ENCODE data around the gene SCMH1.

Gene SCMH1

GRCh38 chr1:40980453-40981121 is 261.5 kb downstream of the SCMH1 start:
- DNase-seq (ENCODE audit: extremely low read depth in 1 of 2, low read depth in 1 of 2), result peak in 1 of 2 donors; percentile 11

- DNase-seq (ENCODE audit: extremely low read depth in 1 of 2, low read depth in 1 of 2), result no peak
Observed at GRCh38 chr1:40980068-40980452, 262.0 kb downstream of the SCMH1 start.

- DNase-seq (ENCODE audit: extremely low read depth in 1 of 2, low read depth in 1 of 2), result peak; percentile 84 to 95
Observed at GRCh38 chr1:40979241-40980067, 262.7 kb downstream of the SCMH1 start, which contains the start of gene CTPS1. Gene CTPS1, plus strand, starts transcription at chr1:40979696. Its CDS starts 3,595 bp downstream, at chr1:40983291.

- DNase-seq (ENCODE audit: extremely low read depth in 1 of 2, low read depth in 1 of 2), result no peak
Observed at GRCh38 chr1:40978886-40979240, 263.2 kb downstream of the SCMH1 start.

GRCh38 chr1:40977716-40978115 is 264.4 kb downstream of the SCMH1 start:
- no peak for DNase-seq (ENCODE audit: extremely low read depth in 1 of 2, low read depth in 1 of 2)
